H1 (cell line): ENCODE measurements around the gene C1QL1. TPM values are rescaled to one million over a fixed set of nuclear protein-coding genes. Genes with fewer than 3 reads are reported as not detected.

Source experiments
- POLR2AphosphoS5 ChIP-seq: IDR thresholded peaks from 2 replicates; pipeline ENCODE4 v1.6.1; 2011; ENCODE audit warnings: low read depth, low read length
- TCF12 ChIP-seq: IDR thresholded peaks from 2 replicates; pipeline ENCODE4 v1.6.1; 2011; ENCODE audit warnings: low read depth, mild to moderate bottlenecking, low read length
- polyA plus RNA-seq, 7 experiments: library from polyadenylated mRNA; depleted of rRNA in 3 of 7; stranded (reverse) in 5 of 7; unstranded in 2 of 7; fragments of >200 nt in 5 of 7; fragments of 200-250 nt in 2 of 7; gene quantifications; 1 replicate in 5 of 7; 2 replicates in 1 of 7; 4 replicates in 1 of 7; pipeline versions ENCODE4 v1.2.1 to v1.2.3, GENCODE V29; 2011 to 2013; ENCODE audit warnings: missing spikeins in 2 of 7, mixed read lengths in 2 of 7
- total RNA-seq: library from RNA; stranded (reverse); fragmentation: NEBNext Ultra II Directional; extraction: Animal tissue kit (Norgen Biotek cat#: 25700); gene quantifications from 2 replicates; pipeline ENCODE4 v1.2.1, GENCODE V29; 2021
- TF ChIP-seq, protein P1 (sequence below): fragments of 300-600 bp; sonication (generic); IDR thresholded peaks from 2 replicates; pipeline ENCODE4 v1.7.1; 2012; ENCODE audit warnings: low read length, moderate library complexity, mild to moderate bottlenecking, inconsistent platforms; ENCODE audit not compliant: insufficient replicate concordance

C1QL1 gene
- total and polyA plus RNA-seq, 2 of the 8 experiments (the other 6 are each of a cell fraction or from before 2014, with no cell fraction given), result 7.6 to 10.5 TPM

DNA sequence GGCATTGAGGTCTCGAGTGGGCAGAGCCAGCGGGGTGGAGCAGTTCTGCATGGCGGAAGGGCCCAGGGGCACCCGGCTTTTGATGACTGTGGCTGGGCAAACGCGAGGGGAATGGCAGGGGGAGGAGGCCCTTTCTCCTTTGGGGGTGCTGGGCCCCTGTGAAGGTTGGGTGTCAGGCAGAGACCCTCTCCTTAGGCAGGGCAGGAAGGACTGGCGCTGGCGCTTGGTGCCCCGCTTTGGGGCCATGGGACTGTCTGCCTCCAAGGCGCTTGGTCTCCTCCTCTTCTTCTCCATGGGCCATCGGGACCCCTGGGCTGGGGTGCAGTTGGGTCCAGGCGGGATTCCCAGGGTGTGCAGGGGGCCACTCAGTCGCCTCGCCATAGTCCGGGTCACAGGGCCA lies 40.0 kb downstream of the C1QL1 start (continued):
- TF ChIP-seq, protein P1, sequence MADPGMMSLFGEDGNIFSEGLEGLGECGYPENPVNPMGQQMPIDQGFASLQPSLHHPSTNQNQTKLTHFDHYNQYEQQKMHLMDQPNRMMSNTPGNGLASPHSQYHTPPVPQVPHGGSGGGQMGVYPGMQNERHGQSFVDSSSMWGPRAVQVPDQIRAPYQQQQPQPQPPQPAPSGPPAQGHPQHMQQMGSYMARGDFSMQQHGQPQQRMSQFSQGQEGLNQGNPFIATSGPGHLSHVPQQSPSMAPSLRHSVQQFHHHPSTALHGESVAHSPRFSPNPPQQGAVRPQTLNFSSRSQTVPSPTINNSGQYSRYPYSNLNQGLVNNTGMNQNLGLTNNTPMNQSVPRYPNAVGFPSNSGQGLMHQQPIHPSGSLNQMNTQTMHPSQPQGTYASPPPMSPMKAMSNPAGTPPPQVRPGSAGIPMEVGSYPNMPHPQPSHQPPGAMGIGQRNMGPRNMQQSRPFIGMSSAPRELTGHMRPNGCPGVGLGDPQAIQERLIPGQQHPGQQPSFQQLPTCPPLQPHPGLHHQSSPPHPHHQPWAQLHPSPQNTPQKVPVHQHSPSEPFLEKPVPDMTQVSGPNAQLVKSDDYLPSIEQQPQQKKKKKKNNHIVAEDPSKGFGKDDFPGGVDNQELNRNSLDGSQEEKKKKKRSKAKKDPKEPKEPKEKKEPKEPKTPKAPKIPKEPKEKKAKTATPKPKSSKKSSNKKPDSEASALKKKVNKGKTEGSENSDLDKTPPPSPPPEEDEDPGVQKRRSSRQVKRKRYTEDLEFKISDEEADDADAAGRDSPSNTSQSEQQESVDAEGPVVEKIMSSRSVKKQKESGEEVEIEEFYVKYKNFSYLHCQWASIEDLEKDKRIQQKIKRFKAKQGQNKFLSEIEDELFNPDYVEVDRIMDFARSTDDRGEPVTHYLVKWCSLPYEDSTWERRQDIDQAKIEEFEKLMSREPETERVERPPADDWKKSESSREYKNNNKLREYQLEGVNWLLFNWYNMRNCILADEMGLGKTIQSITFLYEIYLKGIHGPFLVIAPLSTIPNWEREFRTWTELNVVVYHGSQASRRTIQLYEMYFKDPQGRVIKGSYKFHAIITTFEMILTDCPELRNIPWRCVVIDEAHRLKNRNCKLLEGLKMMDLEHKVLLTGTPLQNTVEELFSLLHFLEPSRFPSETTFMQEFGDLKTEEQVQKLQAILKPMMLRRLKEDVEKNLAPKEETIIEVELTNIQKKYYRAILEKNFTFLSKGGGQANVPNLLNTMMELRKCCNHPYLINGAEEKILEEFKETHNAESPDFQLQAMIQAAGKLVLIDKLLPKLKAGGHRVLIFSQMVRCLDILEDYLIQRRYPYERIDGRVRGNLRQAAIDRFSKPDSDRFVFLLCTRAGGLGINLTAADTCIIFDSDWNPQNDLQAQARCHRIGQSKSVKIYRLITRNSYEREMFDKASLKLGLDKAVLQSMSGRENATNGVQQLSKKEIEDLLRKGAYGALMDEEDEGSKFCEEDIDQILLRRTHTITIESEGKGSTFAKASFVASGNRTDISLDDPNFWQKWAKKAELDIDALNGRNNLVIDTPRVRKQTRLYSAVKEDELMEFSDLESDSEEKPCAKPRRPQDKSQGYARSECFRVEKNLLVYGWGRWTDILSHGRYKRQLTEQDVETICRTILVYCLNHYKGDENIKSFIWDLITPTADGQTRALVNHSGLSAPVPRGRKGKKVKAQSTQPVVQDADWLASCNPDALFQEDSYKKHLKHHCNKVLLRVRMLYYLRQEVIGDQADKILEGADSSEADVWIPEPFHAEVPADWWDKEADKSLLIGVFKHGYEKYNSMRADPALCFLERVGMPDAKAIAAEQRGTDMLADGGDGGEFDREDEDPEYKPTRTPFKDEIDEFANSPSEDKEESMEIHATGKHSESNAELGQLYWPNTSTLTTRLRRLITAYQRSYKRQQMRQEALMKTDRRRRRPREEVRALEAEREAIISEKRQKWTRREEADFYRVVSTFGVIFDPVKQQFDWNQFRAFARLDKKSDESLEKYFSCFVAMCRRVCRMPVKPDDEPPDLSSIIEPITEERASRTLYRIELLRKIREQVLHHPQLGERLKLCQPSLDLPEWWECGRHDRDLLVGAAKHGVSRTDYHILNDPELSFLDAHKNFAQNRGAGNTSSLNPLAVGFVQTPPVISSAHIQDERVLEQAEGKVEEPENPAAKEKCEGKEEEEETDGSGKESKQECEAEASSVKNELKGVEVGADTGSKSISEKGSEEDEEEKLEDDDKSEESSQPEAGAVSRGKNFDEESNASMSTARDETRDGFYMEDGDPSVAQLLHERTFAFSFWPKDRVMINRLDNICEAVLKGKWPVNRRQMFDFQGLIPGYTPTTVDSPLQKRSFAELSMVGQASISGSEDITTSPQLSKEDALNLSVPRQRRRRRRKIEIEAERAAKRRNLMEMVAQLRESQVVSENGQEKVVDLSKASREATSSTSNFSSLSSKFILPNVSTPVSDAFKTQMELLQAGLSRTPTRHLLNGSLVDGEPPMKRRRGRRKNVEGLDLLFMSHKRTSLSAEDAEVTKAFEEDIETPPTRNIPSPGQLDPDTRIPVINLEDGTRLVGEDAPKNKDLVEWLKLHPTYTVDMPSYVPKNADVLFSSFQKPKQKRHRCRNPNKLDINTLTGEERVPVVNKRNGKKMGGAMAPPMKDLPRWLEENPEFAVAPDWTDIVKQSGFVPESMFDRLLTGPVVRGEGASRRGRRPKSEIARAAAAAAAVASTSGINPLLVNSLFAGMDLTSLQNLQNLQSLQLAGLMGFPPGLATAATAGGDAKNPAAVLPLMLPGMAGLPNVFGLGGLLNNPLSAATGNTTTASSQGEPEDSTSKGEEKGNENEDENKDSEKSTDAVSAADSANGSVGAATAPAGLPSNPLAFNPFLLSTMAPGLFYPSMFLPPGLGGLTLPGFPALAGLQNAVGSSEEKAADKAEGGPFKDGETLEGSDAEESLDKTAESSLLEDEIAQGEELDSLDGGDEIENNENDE, result no peak
- TF ChIP-seq TCF12 (no peak), POLR2AphosphoS5 (no peak)
